ENCODE results near the gene TFIP11.
A peak's percentile ranks its signal among the peaks of the same experiment; 100 is the strongest.

Gene TFIP11

DNA sequence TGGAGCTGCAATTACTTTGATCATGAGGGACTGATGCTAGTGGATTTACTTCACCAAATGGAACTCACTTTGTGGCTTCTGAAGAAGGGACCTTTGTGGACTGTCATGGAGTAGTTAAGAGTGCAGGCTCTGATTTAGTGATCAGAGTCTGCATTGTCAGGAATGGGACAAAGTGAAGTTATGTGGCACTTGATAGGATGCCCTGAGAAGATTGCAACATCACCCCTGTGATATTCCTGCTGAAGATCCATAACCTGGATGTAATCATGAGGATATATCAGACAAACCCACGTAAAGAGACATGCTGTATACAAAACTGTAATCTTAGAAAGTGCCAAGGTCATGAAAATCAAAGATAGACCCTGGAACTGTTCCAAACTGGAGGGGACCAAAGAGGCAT is 1.6 kb upstream of the TFIP11 start:
- DNase-seq (ENCODE audit: low read depth), result no peak
- H3K4me3 ChIP-seq (ENCODE audit: low read length), result no peak overlapping the region
- TF ChIP-seq CTCF (conservative IDR thresholded peaks at IDR 0.05; ENCODE audit: low read length), result no peak

DNA sequence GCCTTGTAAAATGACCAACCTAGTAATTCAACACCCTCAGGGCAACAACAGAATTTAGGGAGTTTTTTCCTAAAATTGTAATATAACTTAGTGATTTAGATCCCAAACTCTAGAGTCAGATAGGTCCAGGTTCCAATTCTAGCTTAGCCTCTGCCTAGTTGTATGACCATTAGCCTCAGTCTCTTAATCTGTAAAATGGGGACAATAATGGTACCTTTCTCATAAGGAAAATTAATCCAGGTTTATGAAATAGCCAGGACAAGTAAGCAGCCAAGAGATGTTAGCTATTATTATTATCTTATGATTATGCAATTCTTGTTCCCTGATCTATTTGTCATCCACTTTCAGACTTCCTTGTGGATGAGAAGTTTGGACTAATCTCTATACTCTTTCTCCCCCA is 4.1 kb downstream of the TFIP11 start:
- no peak for TF ChIP-seq CTCF (conservative IDR thresholded peaks at IDR 0.05; ENCODE audit: low read length)
- no peak for DNase-seq (ENCODE audit: low read depth)

DNA sequence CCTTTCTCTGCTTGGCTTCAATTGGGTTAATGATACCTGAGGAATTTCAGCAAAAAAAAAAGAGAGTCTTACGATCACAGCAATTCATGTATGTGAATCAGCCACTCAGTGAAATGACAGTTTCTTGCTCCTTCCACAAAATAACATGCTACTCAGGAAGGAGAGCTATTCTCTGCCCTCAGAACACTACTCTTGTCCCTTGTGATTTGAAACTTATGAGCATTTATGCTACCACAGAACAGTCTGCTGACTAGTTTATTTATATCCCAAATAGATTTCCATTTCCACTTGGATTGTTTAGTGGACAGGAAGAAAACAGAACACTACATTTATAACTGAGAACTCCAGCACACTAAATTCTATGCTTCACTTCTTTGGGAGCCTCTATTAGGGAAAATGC is 8.5 kb downstream of the TFIP11 start:
- DNase-seq (ENCODE audit: low read depth), result no peak
- H3K4me3 ChIP-seq (ENCODE audit: low read length), result no peak overlapping the region
- no peak for TF ChIP-seq CTCF (conservative IDR thresholded peaks at IDR 0.05; ENCODE audit: low read length)

More for the DNA sequence above, 4.1 kb downstream of the TFIP11 start:
- no peak overlapping the region for H3K4me3 ChIP-seq (ENCODE audit: low read length)

- no peak overlapping the region for H3K4me3 ChIP-seq (ENCODE audit: low read length)
- TF ChIP-seq CTCF (conservative IDR thresholded peaks at IDR 0.05; ENCODE audit: low read length), result peak; percentile 62
- peak; percentile 37 for DNase-seq (ENCODE audit: low read depth)
Observed at GRCh38 chr22:26502688-26503561, 9.3 kb downstream of the TFIP11 start.

GRCh38 chr22:26501996-26502395 is 10.3 kb downstream of the TFIP11 start:
- no peak for DNase-seq (ENCODE audit: low read depth)
- no peak overlapping the region for H3K4me3 ChIP-seq (ENCODE audit: low read length)
- no peak for TF ChIP-seq CTCF (conservative IDR thresholded peaks at IDR 0.05; ENCODE audit: low read length)

DNA sequence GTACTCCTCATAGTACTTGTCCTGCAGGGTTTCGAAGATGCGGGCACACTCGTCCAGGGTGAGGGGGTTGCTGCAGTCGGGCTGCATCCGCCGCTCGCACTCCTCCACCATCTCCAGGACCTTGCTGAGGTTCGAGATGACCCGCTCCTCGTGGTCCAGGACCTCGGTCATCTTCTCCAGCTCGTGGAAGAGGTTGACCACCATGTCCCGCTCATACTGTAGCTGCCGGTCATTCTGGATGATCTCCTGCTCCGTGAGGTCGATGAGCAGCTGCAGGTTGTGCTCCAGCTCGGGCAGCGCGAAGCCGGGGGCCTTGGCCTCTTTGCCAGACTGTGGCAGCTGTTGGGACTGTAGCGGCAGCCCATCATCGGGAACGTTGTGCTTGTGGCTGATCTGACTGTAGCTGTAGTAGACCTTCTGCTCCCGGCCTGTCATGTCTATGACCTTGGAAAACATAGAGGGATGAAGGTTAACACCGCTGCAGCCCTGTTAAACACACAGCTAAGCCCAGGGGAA is 13.0 kb downstream of the TFIP11 start:
- no peak for TF ChIP-seq CTCF (conservative IDR thresholded peaks at IDR 0.05; ENCODE audit: low read length)
- H3K4me3 ChIP-seq (ENCODE audit: low read length), result no peak overlapping the region
- DNase-seq (ENCODE audit: low read depth), result no peak

GRCh38 chr22:26496456-26496855 is 15.8 kb downstream of the TFIP11 start:
- no peak for DNase-seq (ENCODE audit: low read depth)
- H3K4me3 ChIP-seq (ENCODE audit: low read length), result no peak overlapping the region
- TF ChIP-seq CTCF (conservative IDR thresholded peaks at IDR 0.05; ENCODE audit: low read length), result no peak
